PFSK-1 (cell line): ENCODE data around the gene STRIP1.

Experiments used
- FOXP2 ChIP-seq: optimal IDR thresholded peaks from 2 replicates; pipeline ENCODE3; 2011; ENCODE audit warnings: borderline replicate concordance, control low read depth, inconsistent platforms; ENCODE audit not compliant: insufficient read depth; ENCODE audit errors: extremely low read length, extremely low read depth
- POLR2AphosphoS5 ChIP-seq: IDR thresholded peaks from 2 replicates; pipeline ENCODE4 v1.6.1; 2012; ENCODE audit warnings: low read depth, mild to moderate bottlenecking, control low read depth, low read length, moderate library complexity
- REST ChIP-seq, 2 experiments: IDR thresholded peaks; 2 replicates each; pipeline versions ENCODE4 v1.6.1 to v1.8.0; 2011 to 2012; ENCODE audit warnings: low read depth in 2 of 2, low read length in 2 of 2, control low read depth in 1 of 2, inconsistent platforms in 1 of 2, mild to moderate bottlenecking in 1 of 2, moderate library complexity in 1 of 2; ENCODE audit not compliant: insufficient read depth in 1 of 2
- SIN3A ChIP-seq: IDR thresholded peaks from 2 replicates; pipeline ENCODE4 v1.6.1; 2012; ENCODE audit warnings: mild to moderate bottlenecking, low read length, moderate library complexity, borderline replicate concordance; ENCODE audit not compliant: insufficient read depth
- TAF1 ChIP-seq: IDR thresholded peaks from 2 replicates; pipeline ENCODE4 v1.6.1; 2012; ENCODE audit warnings: low read length, control low read depth, borderline replicate concordance; ENCODE audit not compliant: insufficient read depth

STRIP1 gene

GRCh38 chr1:110083866-110084226 lies 49.4 kb downstream of the STRIP1 start:
- TF ChIP-seq FOXP2, result no peak
- TF ChIP-seq POLR2AphosphoS5, result no peak
- no peak for TF ChIP-seq REST (IDR thresholded peaks at IDR 0.05; ENCODE audit: insufficient read depth in 1 of 2, low read depth in 2 of 2, low read length in 2 of 2)
- no peak for TF ChIP-seq SIN3A
- no peak for TF ChIP-seq TAF1

- no peak for TF ChIP-seq FOXP2
- no peak for TF ChIP-seq REST (IDR thresholded peaks at IDR 0.05; ENCODE audit: insufficient read depth in 1 of 2, low read depth in 2 of 2, low read length in 2 of 2)
- TF ChIP-seq TAF1, result no peak
- TF ChIP-seq SIN3A, result no peak
- TF ChIP-seq POLR2AphosphoS5, result no peak
Observed at GRCh38 chr1:110084227-110085078, 50.0 kb downstream of the STRIP1 start.

GRCh38 chr1:110085671-110086070 lies 51.2 kb downstream of the STRIP1 start:
- TF ChIP-seq POLR2AphosphoS5 (no peak), TAF1 (no peak), SIN3A (no peak), REST (IDR thresholded peaks at IDR 0.05; ENCODE audit: insufficient read depth in 1 of 2, low read depth in 2 of 2, low read length in 2 of 2) (no peak), FOXP2 (no peak)

GRCh38 chr1:110086961-110087360 lies 52.5 kb downstream of the STRIP1 start:
- TF ChIP-seq REST (IDR thresholded peaks at IDR 0.05; ENCODE audit: insufficient read depth in 1 of 2, low read depth in 2 of 2, low read length in 2 of 2), result no peak
- no peak for TF ChIP-seq POLR2AphosphoS5
- TF ChIP-seq FOXP2, result no peak
- TF ChIP-seq SIN3A, result no peak
- no peak for TF ChIP-seq TAF1
